Stomach (tissue), 4 donors: ENCODE data around the gene RAMP1.

ENCODE experiments used
- POLR2A ChIP-seq, 4 donors: fragments of 450-650 bp; IDR thresholded peaks; one replicate each; pipeline ENCODE4 v1.6.1; 2016; ENCODE audit warnings: antibody characterized with exemption in 4 of 4, control low read depth in 2 of 4, mild to moderate bottlenecking in 1 of 4, moderate library complexity in 1 of 4
- POLR2AphosphoS5 ChIP-seq, 3 donors: sonication (generic); formaldehyde crosslinking; IDR thresholded peaks; one replicate each; pipeline ENCODE4 v1.6.1; 2016; ENCODE audit warnings: antibody characterized with exemption in 3 of 3
- TF ChIP-seq, protein P1 (sequence below), 7 experiments: fragments of 450-650 bp in 4 of 7; fragments of 200-600 bp in 3 of 7; sonication (generic) in 3 of 7; IDR thresholded peaks; one replicate each; pipeline ENCODE4 v1.5.1; 2016 to 2019; ENCODE audit warnings: antibody characterized with exemption in 7 of 7, control low read depth in 2 of 7, mild to moderate bottlenecking in 1 of 7

DNA sequence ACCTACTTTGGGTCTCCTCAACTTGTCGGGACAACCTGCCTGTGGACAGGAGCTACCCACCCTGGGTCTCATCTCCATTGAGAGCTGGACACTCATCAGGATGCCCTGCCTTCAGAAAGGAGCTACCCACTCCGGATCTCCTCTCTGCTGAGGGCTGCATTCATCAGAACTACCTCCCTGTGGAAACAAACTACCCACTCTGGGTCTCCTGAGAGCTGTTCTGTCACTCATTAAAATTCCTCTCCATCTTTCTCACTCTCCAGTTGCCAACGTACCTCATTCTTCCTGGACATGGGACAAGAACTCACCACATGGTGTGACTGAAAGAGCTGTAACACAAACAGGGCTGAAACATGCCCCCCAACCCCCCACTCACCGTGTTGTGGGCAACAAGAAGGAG lies 84.9 kb downstream of the RAMP1 start:
- TF ChIP-seq POLR2AphosphoS5 (IDR thresholded peaks at IDR 0.05) (no peak), POLR2A (IDR thresholded peaks at IDR 0.05) (no peak)
- TF ChIP-seq, protein P1, sequence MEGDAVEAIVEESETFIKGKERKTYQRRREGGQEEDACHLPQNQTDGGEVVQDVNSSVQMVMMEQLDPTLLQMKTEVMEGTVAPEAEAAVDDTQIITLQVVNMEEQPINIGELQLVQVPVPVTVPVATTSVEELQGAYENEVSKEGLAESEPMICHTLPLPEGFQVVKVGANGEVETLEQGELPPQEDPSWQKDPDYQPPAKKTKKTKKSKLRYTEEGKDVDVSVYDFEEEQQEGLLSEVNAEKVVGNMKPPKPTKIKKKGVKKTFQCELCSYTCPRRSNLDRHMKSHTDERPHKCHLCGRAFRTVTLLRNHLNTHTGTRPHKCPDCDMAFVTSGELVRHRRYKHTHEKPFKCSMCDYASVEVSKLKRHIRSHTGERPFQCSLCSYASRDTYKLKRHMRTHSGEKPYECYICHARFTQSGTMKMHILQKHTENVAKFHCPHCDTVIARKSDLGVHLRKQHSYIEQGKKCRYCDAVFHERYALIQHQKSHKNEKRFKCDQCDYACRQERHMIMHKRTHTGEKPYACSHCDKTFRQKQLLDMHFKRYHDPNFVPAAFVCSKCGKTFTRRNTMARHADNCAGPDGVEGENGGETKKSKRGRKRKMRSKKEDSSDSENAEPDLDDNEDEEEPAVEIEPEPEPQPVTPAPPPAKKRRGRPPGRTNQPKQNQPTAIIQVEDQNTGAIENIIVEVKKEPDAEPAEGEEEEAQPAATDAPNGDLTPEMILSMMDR (IDR thresholded peaks at IDR 0.05) = no peak
